ENCODE results near the gene CCR9.

CCR9 gene

GRCh38 chr3:45938864-45939263 lies 52.5 kb downstream of the CCR9 start:
- peak; percentile 73 for DNase-seq

GRCh38 chr3:45939341-45939771 lies 53.0 kb downstream of the CCR9 start:
- no peak for DNase-seq

GRCh38 chr3:45940004-45940780 lies 53.8 kb downstream of the CCR9 start:
- no peak for DNase-seq

DNA sequence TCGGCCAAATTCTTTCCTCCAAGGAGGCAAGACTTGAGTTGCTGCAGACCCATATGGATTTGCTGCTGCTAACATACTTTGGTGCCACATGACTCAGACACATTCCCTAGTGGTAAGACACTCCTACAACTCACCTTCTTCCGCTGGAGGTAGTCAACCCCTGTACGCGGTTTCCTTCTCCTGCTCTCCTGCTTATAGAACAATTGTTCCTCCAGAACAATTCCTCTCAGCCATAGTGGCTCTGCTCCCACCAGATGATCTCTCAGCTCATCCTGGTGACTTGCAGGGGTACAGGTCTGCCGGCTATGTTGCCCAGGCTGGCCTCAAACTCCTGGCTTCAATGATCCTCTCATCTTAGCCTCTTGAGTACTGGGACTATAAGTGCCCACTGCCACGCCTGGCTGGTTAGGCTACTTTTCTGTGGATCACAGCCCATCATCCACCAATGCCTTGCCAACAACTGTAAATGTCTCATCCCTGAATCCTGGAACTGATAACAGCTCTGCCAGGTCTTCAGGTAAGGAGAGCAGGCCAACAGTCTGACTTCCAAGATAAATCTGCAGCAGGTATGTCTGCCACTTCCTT lies 54.5 kb downstream of the CCR9 start:
- DNase-seq: no peak

DNA sequence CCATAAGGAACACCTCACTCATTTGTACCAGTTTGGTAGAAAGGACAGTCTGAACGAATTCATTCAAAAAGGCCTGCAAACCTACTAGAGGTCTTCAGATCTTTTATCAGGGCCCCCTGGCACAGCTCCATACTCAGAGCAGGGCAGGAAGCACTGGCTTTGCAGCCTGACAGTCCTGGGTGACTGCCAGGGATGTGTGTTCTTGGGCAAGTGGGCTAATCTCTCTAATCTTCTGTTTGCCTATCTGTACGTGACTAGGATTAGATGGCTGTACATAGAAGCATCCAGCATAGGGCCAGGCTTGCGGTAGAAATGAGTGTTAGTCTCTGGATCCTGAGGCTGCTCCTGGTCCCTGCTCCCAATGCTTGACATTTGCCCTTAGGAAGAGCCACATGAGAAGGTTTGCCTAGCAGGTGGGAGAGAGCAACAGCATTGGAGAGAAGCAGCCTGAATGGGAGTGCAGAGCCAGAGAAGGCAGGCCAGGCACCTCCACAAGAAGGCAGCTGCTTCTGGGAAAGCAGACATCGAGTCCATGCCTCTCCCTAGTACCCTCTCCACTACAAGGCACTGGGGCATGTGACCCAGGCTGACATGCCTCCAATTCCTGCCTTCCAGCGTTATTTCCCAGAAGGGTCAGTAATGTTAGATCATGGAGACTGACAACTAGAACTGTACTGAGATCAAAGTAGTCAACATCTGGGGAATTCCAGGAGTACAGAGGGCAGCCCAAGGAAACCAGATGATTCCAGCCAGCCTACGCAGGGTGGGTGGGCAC lies 55.9 kb downstream of the CCR9 start:
- no peak for DNase-seq

DNA sequence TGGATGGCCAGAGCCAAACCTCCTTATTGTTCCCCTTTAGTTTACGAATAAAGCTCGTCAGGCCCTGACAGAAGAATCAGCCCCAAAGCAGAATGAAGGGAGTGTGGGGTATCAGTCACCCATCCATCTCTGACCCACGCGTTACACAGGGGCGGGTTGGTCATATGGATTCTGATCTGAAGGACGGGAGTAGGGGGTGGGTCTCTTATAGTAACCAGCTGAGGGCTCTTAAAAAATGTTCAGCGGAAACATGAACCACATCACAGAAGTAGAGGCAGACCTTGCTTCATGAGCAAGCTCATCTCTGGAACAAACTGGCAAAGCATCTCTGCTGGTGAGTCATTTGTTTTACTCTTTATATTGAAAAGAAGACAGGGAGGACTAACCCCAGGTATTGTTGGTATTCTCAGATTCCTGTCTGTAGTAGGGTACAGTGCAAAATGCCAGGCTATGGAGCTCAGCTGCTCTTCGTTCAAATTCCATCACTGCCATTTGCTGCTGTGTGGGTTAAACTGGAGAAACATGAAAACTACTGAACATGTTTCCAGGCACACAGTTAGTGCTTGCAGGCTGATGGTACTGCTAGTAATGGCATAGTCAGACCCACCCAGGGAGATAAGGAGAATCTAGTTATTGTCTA lies 57.0 kb downstream of the CCR9 start, which contains the start of gene CXCR6:
TSS of gene CXCR6 (plus strand) at position 258 of the 640 bp plus-strand sequence. CDS start 3,018 bp downstream, outside the sequence.
- DNase-seq: peak; percentile 23

- no peak for DNase-seq
These were observed 58.7 kb downstream of the CCR9 start for GRCh38 chr3:45944830-45945620.

GRCh38 chr3:45946307-45946706 lies 60.0 kb downstream of the CCR9 start:
- DNase-seq: no peak

- DNase-seq: no peak
These were observed 60.5 kb downstream of the CCR9 start for GRCh38 chr3:45946875-45947274.

DNA sequence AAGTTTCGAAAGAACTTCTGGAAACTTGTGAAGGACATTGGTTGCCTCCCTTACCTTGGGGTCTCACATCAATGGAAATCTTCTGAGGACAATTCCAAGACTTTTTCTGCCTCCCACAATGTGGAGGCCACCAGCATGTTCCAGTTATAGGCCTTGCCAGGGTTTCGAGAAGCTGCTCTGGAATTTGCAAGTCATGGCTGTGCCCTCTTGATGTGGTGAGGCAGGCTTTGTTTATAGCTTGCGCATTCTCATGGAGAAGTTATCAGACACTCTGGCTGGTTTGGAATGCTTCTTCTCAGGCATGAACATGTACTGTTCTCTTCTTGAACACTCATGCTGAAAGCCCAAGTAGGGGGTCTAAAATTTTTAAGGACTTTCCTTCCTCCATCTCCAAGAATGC lies 61.0 kb downstream of the CCR9 start:
- no peak for DNase-seq

- no peak for DNase-seq
These were observed 62.0 kb downstream of the CCR9 start for GRCh38 chr3:45948311-45948781.

GRCh38 chr3:45948881-45949280 lies 62.5 kb downstream of the CCR9 start:
- DNase-seq: no peak

GRCh38 chr3:45949432-45949831 lies 63.1 kb downstream of the CCR9 start:
- DNase-seq: no peak

- no peak for DNase-seq
These were observed 63.8 kb downstream of the CCR9 start for GRCh38 chr3:45950131-45950530.

DNA sequence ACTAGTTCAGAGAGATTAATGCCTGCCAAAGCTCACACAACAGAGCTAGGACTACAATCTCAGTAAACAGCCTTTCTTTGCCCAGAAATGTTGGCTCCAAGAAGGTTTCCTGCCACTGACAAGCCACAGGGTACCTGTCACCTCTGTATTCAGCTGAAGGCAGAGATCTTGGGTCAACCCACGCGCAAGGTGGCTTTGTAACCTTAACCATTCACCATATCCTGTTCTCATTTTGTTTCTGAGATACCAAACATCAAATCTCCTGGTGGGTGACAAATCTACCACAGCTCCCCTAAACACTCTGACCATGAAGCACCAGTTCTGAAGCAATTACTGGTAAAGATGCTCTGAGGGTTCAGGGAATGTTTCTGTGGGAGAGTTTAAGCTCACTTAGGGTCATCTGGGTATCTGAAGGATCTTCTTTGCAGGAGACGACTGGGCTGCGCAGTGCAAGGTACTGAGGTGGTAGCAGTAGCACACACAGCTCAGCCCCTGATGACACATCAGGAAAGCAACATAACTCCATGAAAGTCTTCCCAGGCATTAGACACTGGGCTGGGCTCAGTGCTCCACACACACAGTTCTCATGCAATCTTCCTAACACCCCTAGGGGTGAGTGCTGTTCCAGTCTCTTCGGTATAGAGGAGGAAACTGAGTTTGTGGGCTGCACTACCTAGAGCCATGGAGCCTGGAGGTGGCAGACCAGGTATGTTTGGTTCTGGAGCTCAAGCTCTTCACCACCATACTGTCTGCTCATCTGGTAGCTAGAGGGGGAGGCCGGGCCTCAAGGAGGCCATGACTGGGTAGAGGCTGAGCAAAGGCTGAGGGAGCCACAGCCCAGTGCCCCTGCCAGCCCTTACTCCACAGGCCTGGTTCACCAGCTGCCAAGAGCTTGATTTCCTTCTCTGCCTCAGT lies 64.6 kb downstream of the CCR9 start:
- DNase-seq: peak; percentile 20

GRCh38 chr3:45951946-45952345 lies 65.6 kb downstream of the CCR9 start:
- DNase-seq: no peak

DNA sequence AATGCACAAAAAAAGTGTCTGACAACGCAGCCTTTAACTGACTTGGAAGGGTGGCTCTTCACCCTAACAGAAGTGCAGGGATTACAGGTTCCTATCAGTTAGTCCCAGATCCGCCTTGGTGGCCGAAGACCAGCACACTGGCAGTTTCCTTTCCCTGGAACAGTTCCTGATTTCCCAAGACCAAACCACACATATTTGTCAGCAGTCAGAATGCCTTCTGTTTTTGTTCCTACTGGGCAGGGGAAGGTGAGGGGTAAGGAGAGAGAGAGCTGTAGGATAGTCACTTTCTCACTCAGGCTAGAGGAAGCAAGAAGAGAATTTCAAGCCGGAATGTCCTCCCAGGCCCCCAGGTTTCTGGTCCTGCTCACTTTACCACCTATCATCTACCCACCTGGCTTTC lies 66.1 kb downstream of the CCR9 start:
- no peak for DNase-seq
